Body of pancreas (tissue), 4 donors: ENCODE measurements around the gene WDR7.

ENCODE experiments used
- POLR2A ChIP-seq, 3 donors: fragments of 450-650 bp; IDR thresholded peaks; one replicate each; pipeline ENCODE4 v1.6.1; 2016; ENCODE audit warnings: antibody characterized with exemption in 3 of 3, mild to moderate bottlenecking in 2 of 3
- TF ChIP-seq, protein P1 (sequence below), 7 experiments: fragments of 450-650 bp in 4 of 7; fragments of 200-600 bp in 3 of 7; sonication (generic) in 3 of 7; IDR thresholded peaks; one replicate each; pipeline ENCODE4 v1.5.1; 2016 to 2019; ENCODE audit warnings: antibody characterized with exemption in 7 of 7

GRCh38 chr18:56726906-56727305 lies 75.7 kb downstream of the WDR7 start:
- TF ChIP-seq, protein P1, sequence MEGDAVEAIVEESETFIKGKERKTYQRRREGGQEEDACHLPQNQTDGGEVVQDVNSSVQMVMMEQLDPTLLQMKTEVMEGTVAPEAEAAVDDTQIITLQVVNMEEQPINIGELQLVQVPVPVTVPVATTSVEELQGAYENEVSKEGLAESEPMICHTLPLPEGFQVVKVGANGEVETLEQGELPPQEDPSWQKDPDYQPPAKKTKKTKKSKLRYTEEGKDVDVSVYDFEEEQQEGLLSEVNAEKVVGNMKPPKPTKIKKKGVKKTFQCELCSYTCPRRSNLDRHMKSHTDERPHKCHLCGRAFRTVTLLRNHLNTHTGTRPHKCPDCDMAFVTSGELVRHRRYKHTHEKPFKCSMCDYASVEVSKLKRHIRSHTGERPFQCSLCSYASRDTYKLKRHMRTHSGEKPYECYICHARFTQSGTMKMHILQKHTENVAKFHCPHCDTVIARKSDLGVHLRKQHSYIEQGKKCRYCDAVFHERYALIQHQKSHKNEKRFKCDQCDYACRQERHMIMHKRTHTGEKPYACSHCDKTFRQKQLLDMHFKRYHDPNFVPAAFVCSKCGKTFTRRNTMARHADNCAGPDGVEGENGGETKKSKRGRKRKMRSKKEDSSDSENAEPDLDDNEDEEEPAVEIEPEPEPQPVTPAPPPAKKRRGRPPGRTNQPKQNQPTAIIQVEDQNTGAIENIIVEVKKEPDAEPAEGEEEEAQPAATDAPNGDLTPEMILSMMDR (IDR thresholded peaks at IDR 0.05), result no peak
- no peak for TF ChIP-seq POLR2A (IDR thresholded peaks at IDR 0.05)
